8988T (cell line): ENCODE measurements around the gene QRFP.

ENCODE experiments used
- DNase-seq: peaks from one replicate; pipeline ENCODE4 v3.0.0; 2011

QRFP gene

DNA sequence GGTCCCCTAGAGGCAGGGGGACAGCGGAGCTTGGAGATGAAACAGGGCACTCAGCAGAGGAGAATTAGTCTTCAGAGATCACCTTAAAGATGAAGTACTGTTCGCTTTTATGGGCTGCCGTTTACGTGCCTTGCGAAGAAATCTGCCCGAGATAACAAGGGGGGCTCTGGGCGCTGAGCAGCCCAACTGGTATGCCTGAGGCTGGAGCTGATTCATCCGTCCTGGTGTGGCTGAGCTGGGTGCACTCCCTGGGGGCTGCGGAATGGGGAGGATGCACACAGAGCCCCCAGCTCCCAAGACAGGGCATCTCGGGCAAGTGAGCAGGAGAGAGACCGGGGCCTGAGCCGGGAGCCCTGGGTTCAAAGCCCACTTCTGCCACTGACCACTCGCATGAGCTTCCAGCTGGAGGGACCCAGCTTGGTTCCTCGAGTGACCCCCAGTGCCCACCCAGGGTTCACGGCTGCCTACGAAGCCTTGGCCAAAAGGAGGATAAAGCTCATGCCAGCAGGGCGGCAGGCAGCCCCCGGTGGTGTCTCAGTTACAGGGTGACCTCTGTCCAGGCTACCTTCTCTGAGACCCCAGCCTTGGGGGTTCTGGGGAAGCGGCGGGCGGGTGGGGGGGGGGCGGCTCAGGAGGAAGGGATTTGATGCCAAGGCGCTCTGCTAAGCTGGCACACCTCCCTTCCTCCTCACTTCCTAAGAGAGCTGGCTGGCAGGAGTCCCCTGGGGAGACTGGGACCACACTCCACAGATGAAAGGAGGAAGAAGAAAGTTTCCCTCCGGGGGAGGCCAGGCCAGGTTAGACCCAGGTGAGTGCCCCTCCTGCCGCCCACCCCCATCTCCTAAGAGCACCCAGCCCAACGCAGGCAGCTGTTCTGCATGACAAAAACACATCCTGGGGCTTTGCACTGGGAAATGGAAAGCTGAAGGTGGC is 36.8 kb upstream of the QRFP start:
- DNase-seq = peak; percentile 78

DNA sequence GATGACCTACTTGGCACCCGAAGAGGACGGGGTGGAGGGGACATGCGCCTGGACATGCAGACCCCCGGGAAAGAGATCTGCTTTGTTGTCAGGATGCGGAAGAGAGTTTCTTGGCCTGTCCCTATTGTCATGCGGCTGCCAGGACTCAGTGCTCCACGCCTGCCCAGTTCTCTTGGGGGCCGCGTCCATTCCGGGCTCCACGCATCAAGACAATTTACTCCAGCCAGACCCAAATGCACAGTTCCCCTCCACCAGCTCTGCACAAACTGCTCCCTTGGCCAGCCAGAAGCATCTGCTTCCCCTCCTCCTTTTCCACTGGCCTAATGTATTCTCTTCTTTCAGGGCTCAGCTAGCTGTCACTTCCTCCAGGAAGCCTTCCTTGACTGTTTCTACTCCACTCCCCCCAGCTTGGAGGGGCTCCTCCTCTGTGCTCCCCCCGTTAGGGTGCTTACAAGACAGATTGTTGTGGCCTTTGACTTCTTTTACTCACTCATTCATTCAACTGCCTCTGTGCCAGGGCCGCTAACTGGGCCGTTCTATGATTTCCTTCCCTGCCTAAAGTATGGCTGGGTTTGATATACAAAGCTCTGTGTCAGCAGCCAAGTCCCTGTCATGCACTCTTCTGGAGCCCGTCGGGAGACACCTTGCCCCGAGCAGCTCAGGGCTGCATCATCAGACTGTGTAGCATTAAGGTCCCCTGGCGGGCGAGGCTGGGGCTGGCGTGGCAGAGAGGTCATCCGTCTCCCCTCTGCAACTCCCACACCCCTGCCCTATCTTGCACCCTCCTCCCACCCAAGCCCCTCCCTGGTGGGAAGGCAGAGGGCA is 35.9 kb upstream of the QRFP start:
- DNase-seq = peak; percentile 87

DNA sequence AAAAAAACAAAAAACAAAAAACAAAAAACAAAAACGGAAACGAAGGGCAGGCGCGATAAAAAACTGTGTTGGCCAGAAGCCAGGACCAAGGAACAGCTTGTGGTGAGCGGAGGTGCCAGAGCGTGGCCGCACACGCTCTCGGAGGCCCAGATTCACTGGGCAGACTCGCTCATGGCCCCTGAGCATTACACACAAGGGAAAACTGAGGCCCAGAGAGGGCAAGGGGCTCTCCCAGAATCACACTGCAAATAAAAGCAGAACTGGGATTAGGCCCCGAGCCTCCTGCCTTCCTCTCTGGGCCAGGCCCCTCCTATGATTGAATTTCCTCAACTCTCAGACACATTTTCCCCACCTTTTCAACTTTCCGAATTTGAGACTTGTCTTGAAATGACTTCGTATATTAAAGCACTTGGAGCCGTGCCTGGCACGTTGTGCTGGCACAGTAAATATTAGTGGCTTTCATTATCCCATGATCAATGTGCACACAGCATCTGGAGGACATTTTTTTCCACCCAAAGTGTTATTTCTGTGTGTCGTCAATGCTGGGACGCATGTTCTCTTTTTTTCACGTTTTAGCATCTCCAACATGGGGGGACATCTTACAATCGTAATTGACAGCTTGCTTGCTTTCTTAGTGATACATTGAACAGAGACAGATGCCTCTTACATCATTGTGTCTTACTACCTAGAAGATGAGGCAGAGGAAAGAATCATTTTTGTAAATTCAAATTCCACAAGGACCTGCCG is 35.1 kb upstream of the QRFP start:
- no peak for DNase-seq

DNA sequence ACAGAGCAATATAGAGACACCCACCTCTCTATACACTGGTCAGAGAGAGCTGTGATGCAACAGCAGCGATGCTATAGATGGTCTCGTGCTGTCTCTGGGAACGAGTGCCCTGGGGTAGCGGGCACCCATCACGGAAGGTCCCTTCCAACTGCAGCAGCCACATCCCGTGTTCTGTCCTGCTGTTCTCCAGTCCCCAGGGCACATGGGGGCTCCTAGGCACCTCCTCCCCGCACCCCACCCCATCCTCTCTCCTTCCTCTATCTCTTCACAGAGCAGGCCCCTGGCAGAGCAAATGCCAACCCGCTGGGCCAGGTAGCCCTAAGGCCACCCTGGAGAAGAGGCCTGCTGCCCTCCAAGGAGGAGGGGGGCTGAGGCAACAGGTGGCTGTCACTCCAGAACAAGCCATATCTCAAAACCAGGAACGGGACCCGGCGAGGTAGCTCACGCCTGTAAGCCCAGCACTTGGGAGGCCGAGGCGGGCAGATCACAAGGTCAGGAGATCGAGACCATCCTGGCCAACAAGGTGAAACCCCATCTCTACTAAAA is 34.3 kb upstream of the QRFP start:
- no peak for DNase-seq

DNA sequence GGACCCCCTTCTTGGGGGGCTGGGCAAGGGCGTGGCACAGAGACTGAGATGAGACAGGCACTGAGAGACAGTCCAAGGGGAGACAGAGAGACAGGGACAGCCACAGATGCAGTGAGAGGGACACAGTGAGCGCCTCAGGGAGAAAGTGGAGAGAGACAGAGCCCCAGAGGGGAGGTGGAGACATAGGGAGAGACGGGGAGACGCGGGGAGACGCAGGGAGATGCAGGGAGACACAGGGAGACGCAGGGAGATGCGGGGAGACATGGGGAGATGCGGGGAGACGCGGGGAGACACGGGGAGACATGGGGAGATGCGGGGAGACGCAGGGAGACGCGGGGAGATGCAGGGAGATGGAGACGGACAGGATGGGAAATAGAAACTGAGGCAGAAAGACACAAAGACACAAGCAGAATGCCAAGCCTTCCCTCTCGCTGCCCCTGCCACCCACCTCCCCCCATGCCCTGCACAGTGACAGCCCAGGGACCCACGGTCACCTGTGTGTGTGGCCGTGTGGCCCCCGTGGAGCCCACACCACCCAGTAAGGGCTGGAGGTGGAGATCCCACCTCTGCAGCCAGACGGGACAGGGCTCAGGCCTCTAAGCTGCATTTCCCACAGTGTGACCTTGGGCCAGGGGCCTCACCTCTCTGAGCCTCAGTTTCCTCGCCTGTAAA is 33.7 kb upstream of the QRFP start:
- DNase-seq = no peak

DNA sequence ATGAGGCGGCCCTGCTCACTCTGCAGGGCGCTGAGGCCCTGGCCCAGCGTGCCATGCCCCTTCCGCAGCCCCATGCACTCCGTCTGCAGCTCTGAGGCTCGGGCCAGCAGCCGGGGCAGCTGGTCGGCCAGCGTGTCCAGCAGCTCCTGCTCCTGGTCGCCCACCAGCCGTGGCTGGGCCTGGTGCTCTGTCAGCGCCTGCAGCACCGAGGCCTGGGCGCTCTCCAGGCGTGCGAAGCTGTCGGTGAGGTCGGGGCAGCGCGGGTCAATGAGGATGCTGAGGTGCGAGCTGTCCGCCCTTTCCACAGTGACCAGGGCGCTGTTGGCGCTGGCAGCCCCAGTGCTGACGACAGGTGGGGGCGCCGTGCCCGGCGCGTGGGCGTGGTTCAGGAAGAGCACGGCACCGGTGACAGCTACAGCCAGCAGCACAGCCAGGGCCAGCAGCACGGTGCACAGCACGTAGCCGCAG is 33.0 kb upstream of the QRFP start:
- DNase-seq = no peak

DNA sequence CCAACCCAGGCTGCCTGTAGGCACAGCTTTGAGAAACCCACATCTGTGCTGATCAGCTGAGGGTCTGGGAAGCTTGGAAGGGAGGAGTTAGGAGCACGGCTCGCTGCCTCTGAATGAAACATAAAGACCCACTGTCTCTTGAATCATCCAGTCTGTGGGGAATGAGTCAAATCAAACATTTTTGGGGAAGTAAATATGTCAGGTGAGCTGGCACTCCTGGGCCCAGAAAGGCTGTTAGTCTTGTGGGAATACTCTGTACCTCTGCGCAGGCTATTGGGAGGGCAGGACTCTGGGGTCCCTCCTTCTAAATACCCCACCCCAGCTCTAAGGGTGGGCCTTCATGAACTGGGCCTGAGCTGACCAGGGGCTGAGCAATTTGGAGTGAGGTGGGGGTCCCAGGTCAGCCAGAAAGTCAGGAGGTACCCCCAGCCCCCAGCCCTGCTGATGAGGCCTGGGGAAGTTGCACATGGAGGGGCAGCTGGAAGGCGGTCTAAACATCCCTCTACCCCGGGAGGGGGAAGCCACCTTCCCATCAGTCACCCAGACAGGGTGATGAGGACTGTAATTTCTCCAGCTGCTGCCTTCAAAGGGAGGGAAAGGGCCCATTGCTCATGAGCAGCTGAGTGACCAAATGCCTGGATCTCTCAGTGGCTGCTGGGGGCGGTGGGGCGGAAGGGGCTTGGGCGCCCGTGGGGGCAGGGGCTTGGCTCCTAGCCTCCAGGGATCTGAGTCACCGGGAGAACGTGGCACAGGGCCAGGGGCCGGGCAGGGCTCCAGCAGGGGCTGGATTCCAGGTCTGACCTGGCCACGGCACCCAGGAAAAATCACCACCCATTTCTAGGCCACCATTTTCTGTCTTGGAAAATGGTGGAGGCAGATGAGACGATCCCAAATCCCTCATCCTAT is 31.6 kb upstream of the QRFP start:
- peak; percentile 82 for DNase-seq

DNA sequence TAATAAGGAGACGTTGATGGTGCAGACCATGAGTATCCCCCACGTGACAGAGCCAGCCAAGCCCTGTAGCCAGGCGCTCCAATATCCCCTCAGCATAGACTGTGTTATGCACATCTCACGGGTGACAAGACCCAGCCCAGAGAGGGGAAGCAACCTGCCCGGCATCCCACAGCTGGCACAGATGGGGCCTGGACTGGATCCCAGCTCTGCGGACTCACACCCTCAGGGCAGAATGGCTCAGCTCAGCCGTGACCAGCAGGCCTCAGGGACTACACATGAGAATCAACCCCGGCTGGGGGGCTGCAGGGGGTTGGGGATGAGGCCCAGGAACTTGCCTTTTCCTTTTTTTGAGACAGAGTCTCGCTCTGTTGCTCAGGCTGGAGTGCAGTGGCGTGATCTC is 30.7 kb upstream of the QRFP start:
- no peak for DNase-seq

DNA sequence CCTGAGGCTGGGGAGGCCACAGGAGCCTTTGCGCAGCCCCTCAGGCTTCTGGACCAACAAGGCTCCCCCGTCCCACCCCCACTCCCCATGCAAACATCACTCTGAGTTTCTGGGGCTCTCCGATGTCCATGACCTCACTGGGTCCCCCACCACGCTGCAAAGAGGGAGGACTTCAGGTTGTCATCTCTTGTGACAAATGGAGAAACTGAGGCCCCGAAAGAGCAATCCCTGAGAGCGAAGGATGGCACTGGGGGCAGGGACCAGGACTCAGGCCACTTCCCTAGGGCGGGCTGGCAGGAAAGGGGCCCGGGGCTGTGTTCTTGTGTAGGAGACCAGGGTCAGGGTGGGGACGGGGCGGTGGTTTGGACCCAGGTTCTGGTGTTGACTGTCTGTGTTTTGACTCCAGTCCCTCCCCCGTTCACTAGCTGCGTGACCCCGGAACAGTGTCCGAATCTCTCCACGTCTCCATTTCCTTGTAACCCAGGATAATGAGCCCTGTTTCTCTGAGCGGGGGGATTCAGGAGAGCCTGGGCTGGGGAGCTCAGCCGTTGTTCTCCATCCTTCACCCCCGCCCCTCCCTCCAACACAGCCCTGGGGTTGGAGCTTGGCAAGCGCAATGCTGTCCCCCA is 28.6 kb upstream of the QRFP start:
- no peak for DNase-seq

DNA sequence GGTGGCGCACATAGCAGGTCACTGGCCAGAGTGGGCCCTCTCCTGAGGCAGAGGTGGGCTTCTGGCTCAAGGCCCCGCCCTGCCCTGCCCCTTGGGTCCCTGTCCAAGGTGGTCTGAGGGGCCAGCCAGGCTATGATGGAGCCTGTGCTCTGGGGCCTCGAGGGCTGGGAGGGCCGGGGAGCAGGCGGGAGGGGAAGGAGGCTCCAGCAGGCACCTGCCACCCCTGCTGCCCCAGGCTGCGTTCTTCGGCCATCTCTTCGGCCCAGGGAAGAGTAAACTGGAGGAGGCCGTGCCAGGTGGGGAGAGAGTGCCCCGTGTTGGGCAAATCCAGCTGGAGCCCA is 27.8 kb upstream of the QRFP start:
- no peak for DNase-seq

DNA sequence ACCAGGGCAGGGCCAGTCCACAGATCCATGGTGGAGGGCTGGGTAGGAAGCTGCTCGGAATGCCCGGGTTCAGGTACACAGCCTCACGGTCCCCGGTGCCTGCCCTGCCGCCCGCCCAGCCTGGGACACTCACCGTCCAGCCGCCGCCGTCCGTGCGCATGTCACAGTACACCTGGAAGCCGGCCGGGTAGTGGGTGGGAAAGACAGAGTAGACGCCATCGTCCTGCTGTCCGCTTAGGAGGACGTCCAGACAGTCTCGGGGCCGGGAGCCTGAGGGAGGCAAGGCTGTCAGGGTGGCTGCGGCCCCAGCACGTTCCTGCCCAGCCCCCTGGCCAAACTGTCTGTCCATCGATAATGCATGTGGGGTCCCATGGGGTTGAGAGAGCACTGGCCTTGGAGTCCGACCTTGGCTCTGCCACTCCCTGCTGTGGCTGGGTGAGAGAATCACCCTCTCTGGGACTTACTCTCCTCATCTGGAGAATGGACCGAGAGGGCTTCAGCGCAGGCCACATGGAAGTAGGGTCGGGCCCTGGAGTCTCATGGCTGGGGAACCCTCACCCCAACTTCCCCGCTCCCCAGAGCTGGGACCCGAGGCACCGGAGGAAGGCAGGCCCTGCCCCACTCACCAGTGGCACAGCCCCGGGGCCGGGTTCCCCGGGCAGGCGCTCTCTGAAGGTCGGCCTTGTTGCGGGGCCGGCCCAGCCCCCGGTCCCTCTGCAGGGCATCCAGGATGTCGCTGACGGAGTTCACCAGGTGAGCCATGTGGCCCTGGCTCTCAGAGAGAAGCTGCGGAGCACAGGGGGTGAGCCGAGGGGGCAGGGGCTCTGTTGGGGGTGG is 27.2 kb upstream of the QRFP start:
- DNase-seq = no peak

DNA sequence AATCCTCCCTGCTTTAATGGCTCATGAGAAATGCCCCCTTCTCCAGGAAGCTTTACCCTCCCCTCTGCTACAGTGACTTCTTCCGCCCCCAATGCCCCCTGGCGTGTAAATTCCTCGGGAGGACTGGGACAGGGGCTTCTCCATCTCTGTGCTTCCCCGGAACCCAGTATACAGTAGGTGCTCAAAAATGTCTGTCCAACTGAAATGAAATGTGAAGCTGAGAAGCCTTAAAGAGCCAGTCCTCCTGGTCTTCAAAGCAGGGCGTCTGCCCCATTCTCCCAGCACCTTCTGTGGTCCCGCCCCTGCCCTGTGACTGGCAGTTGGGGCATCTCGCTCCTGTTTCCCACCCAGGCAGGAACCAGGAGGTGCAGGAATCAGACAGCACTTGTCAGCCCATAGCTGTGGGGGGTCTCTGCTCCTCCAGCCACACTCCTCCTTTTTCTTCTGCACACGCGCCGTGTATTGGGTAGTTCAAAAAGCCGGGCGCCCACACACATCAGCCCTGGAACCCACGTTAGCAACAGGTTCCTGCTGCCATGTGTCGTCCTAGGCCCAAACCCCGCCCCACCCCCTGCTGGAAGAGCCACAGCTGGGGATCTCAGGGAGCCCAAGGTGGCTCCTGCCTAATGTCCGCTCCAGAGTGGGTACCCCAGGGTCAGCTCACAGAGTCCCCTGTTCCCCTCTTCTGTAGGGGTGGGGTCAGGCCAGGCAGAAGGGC is 26.4 kb upstream of the QRFP start:
- DNase-seq = no peak

DNA sequence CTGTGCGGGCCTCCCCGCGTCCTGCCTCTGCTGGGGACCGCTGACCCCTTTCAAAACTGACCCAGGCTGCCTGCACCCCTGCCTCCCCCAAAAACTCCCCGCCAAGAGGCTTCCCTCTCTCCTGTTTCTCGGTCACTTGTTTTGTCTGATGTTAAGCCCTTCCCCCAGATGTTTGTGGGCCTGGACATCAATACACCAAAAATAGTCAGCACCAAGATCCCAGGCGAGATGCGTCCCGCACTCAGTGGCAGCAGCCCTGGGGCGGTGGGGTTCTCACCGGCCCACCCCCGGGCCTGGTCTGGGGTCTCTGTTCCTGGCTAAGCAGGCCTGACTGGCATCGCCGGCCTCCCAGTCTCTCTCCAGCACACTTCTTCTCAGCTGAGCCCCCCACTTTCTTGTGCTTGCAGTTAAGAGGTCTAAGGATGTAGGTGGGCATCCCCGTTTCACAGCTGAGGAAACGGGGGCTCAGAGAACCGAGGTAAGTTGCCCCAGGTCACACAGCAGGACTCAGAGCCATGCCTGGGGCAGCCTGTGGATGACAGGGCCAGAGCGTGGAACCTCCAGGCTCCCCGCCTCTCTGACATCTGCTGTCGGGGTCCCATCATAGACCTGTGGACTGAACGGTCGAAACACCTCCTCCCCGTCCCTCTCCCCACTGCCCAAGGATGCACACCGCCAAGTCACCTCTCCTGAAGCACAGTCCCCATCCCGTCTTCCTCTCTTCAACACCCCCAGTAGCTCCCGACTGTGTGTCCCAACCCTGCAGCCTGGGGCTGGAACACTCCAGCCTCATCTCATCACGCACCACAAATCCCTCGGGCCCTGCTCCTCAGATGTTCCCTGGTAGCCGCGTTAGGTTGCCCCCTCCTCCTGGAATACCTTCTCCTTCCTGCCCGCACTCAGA is 25.6 kb upstream of the QRFP start:
- no peak for DNase-seq

DNA sequence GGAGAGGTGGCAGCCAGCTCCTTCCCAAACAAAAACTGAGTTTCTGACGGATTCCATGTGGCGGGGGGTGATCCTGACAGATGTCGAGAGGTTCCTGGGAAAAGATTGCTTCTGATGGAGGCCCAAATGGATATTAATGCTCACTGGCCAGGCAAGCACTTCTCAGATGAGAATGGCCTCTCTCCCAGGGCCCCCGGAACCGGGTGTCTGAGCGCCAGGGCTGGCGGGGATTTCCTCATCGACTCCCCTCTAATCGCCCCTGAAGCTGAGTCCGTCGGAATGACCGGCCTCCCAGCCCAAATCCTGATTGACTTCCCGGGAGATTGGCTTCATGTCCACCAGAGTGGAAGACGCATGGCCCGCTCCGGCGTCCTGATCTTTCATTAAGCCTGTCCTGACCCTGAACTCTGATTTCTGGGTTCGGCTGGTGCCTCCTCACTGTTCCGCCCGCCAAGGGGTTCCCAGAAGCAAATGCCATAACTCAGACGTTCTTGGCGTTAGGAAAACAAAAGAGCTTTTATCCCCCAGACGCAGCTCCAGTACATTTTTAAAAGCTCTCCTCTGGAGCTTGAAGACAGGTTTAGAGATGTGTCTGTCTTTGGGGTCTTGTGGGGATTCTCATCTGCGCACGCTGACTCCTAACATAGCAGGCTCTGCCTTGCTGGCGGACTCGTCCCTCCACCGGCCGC is 24.8 kb upstream of the QRFP start:
- DNase-seq = no peak

DNA sequence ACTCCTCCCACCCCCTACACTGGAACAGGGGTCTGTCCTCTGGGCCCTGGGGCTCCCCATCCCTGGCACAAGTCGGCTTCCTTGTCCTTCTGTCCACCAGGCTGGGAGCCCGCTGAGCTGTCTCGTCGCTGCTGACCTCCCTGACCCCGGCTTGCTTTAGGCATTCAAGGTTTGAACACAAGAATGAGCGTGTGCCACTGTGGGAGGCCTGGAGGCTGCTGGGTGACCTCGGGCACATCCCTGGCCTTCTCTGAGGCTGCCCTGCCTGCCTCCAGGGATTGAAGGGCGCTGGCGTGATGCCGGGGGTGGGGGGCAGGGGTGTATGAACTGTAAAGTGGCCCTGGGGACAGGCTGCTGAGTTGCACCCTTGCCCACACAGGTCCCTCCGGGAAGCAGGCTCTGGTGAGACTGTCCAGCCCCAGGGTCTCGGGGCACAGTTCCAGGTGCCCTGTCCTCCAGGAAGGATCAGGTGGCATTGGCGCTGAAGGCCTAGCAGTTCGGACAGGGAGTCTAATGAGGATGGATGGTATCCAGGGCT is 24.2 kb upstream of the QRFP start:
- no peak for DNase-seq

DNA sequence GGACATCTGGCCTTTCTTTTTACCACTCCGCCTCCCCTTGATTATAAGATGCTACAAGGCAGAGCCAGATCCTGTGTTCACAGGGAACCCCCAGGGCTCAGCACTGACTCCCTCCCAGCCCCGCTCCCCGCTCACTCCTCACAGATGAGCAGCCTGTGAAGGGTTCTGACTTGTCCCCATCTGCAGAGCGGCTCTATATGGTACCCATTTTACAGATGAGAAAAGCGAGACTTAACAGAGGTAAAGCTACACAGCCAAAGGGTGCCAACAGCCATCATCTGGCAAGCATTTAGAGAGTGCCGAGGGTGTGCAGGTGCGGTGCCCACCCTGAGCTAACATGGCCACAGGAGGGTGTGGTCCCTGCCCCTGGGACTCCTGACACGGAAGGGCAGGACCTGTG is 23.6 kb upstream of the QRFP start:
- DNase-seq = no peak

DNA sequence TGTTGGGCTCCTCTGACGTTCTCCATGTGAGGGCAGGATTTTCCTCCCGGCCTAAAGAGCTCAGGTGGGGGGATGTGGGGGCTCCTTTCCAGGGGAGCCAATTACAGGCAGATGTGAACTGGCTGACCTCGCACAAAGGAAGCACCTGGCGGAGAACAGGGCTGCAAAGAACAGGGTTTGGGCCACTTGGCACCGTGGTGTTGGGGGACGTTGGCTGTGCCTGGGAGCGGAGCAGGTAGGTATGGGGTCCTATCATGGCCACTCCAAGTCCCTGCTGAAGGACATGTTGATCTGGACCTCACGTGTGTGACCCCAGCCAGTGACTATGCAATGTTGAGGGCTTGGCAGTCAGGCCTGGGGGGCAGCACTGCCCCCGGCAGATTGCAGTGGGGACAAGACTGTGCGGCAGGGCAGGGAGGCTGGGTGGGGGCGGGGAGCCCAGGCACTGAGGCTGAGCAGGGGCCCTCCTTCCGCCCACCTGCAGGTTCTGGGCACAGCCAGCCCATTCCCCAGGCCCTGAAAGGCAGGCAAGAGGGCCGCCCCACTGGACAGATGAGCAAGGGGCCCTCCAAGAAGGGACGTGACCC is 23.0 kb upstream of the QRFP start:
- DNase-seq = no peak
